HEK293 (cell line): ENCODE measurements around the gene LPP.

Experiments
- CTCF ChIA-PET: fragments of 350-600 bp; formaldehyde crosslinking; extraction: SDS; loops from one replicate; lab custom pipeline; 2021; ENCODE audit warnings: antibody characterized with exemption; lab: Yijun Ruan, JAX
- POLR2A ChIA-PET: fragments of 300-600 bp; formaldehyde crosslinking; extraction: SDS; loops from one replicate; lab custom pipeline; 2020; ENCODE audit warnings: antibody characterized with exemption, inconsistent platforms; lab: Yijun Ruan, JAX
- H3K27ac ChIP-seq: fragments of 200-500 bp; sonication (Bioruptor generic); 2 replicates; pipeline ENCODE4 v1.5.1; 2014; ENCODE audit warnings: low read depth, low read length, control low read depth, inconsistent platforms; ENCODE audit errors: extremely low read depth
- H3K36me3 ChIP-seq, 2 experiments: fragments of 200-500 bp in 1 of 2; sonication (Bioruptor generic) in 1 of 2; 1 replicate in 1 of 2; 2 replicates in 1 of 2; pipeline ENCODE4 v1.5.1; 2014 to 2017; ENCODE audit warnings: inconsistent platforms in 2 of 2, low read length in 2 of 2; ENCODE audit not compliant: control insufficient read depth in 2 of 2, insufficient read depth in 1 of 2
- H3K4me1 ChIP-seq: fragments of 200-500 bp; sonication (Bioruptor generic); 2 replicates; pipeline ENCODE4 v1.5.1; 2014; ENCODE audit warnings: mild to moderate bottlenecking, low read length, inconsistent platforms; ENCODE audit not compliant: control insufficient read depth, insufficient read depth
- H3K4me3 ChIP-seq: 2 replicates; pipeline ENCODE4 v1.5.1; 2011; ENCODE audit warnings: low read depth, mild to moderate bottlenecking, control low read depth, low read length, moderate library complexity
- H3K9me3 ChIP-seq: fragments of 200-500 bp; sonication (Bioruptor generic); 2 replicates; pipeline ENCODE4 v1.5.1; 2014; ENCODE audit warnings: low read depth, low read length, inconsistent platforms; ENCODE audit not compliant: control insufficient read depth, insufficient read depth
- BCL11A ChIP-seq: fragments of 450-650 bp; formaldehyde crosslinking; IDR thresholded peaks from 2 replicates; pipeline ENCODE4 v1.5.1; 2016; ENCODE audit warnings: low read depth, missing biosample characterization, missing genetic modification characterization
- FEZF1 ChIP-seq: fragments of 450-650 bp; formaldehyde crosslinking; IDR thresholded peaks from 2 replicates; pipeline ENCODE4 v1.5.1; 2016; ENCODE audit warnings: missing biosample characterization, missing genetic modification characterization
- KLF9 ChIP-seq: fragments of 450-650 bp; formaldehyde crosslinking; IDR thresholded peaks from 2 replicates; pipeline ENCODE4 v1.5.1; 2016; ENCODE audit warnings: missing biosample characterization, missing genetic modification characterization, low read depth
- MZF1 ChIP-seq: fragments of 450-650 bp; formaldehyde crosslinking; IDR thresholded peaks from 2 replicates; pipeline ENCODE4 v1.5.1; 2017; ENCODE audit warnings: missing biosample characterization, missing genetic modification characterization, borderline replicate concordance
- PATZ1 ChIP-seq: fragments of 450-650 bp; formaldehyde crosslinking; IDR thresholded peaks from 2 replicates; pipeline ENCODE4 v1.5.1; 2016; ENCODE audit warnings: missing biosample characterization, missing genetic modification characterization
- YY1 ChIP-seq: fragments of 450-650 bp; formaldehyde crosslinking; IDR thresholded peaks from 2 replicates; pipeline ENCODE4 v1.5.1; 2018; ENCODE audit warnings: missing biosample characterization, missing genetic modification characterization
- ZBTB44 ChIP-seq: fragments of 450-650 bp; IDR thresholded peaks from 2 replicates; pipeline ENCODE4 v1.5.1; 2018; ENCODE audit warnings: missing biosample characterization, mild to moderate bottlenecking, missing genetic modification characterization
- ZBTB49 ChIP-seq: fragments of 450-650 bp; formaldehyde crosslinking; IDR thresholded peaks from 2 replicates; pipeline ENCODE4 v1.5.1; 2016; ENCODE audit warnings: missing biosample characterization, missing genetic modification characterization, low read depth
- ZIC2 ChIP-seq: fragments of 450-650 bp; formaldehyde crosslinking; IDR thresholded peaks from 2 replicates; pipeline ENCODE4 v1.5.1; 2016; ENCODE audit warnings: missing biosample characterization, missing genetic modification characterization
- ZNF202 ChIP-seq: fragments of 450-650 bp; formaldehyde crosslinking; IDR thresholded peaks from 2 replicates; pipeline ENCODE4 v1.5.1; 2016; ENCODE audit warnings: missing biosample characterization, missing genetic modification characterization, borderline replicate concordance
- ZNF239 ChIP-seq: fragments of 450-650 bp; formaldehyde crosslinking; IDR thresholded peaks from 2 replicates; pipeline ENCODE4 v1.5.1; 2016; ENCODE audit warnings: missing biosample characterization, missing genetic modification characterization
- ZNF24 ChIP-seq: fragments of 450-650 bp; formaldehyde crosslinking; IDR thresholded peaks from 2 replicates; pipeline ENCODE4 v1.5.1; 2016; ENCODE audit warnings: missing biosample characterization, missing genetic modification characterization
- ZNF311 ChIP-seq: fragments of 450-650 bp; formaldehyde crosslinking; IDR thresholded peaks from 2 replicates; pipeline ENCODE4 v1.5.1; 2017; ENCODE audit warnings: missing biosample characterization, missing genetic modification characterization, borderline replicate concordance
- ZNF423 ChIP-seq: fragments of 450-650 bp; formaldehyde crosslinking; IDR thresholded peaks from 2 replicates; pipeline ENCODE4 v1.5.1; 2016; ENCODE audit warnings: missing biosample characterization, missing genetic modification characterization
- ZNF521 ChIP-seq: fragments of 450-650 bp; formaldehyde crosslinking; IDR thresholded peaks from 2 replicates; pipeline ENCODE4 v1.5.1; 2017; ENCODE audit warnings: missing biosample characterization, mild to moderate bottlenecking, missing genetic modification characterization
- ZNF544 ChIP-seq: fragments of 450-650 bp; formaldehyde crosslinking; IDR thresholded peaks from 2 replicates; pipeline ENCODE4 v1.5.0; 2017; ENCODE audit warnings: missing biosample characterization, missing genetic modification characterization
- ZNF629 ChIP-seq: fragments of 450-650 bp; formaldehyde crosslinking; IDR thresholded peaks from 2 replicates; pipeline ENCODE4 v1.5.1; 2017; ENCODE audit warnings: missing biosample characterization, missing genetic modification characterization
- ZNF677 ChIP-seq: fragments of 450-650 bp; IDR thresholded peaks from 2 replicates; pipeline ENCODE4 v1.5.0; 2018; ENCODE audit warnings: missing biosample characterization, mild to moderate bottlenecking, missing genetic modification characterization, moderate library complexity
- ZNF843 ChIP-seq: fragments of 450-650 bp; formaldehyde crosslinking; IDR thresholded peaks from 2 replicates; pipeline ENCODE4 v1.5.1; 2016; ENCODE audit warnings: missing biosample characterization, missing genetic modification characterization
- ZSCAN5A ChIP-seq: fragments of 450-650 bp; formaldehyde crosslinking; IDR thresholded peaks from 2 replicates; pipeline ENCODE4 v1.5.1; 2016; ENCODE audit warnings: missing biosample characterization, missing genetic modification characterization
- TF ChIP-seq, protein P1 (sequence below): fragments of 450-650 bp; formaldehyde crosslinking; IDR thresholded peaks from 2 replicates; pipeline ENCODE4; 2016; ENCODE audit warnings: missing biosample characterization, missing genetic modification characterization
- TF ChIP-seq, protein P2 (sequence below): fragments of 450-650 bp; formaldehyde crosslinking; IDR thresholded peaks from 2 replicates; pipeline ENCODE4 v1.5.1; 2016; ENCODE audit warnings: missing biosample characterization, missing genetic modification characterization

LPP gene

GRCh38 chr3:188926111-188926510, 772.2 kb downstream of the LPP start (continued):
- TF ChIP-seq PATZ1 (tag by site-specific recombination) (no peak), ZNF544 (tag by site-specific recombination) (no peak)

DNA sequence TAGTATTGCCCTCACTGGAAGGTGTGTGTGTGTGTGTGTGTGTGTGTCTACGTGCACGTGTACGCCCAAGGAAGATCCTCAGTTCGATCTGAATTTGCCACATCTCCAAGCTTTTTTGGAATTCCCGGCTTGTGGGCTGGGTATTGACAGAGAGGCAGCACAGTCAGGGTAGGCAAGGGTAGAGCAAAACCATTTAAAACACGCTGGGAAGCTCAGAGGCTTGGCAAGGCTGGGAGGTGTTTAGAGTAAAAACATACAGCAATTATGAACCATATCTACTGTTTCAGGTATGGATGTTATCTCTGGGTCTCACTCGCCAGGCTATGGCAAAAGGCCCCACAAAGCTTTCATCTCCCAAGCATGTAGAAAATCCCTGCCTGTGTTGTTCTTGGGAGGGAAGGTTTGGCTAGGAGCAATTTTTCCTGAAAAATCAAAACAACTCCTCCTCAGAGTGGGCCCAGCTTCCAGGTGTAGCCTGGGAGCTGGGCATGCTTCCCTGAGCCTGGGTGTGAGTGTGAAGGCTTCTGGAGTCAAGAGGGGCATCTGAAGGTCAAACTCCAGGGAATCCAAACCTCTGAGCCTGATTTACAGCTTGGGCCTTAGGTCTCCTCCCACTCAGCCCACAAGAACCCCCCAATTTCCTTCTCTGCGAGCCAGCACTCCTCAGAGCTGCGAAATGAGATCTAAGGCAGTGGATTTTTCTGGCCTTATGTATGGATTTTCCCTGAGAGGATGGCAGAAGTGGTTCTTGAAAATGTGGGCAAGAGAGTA, 773.0 kb downstream of the LPP start:
- no peaks in the 10 kb centered on the region for H3K9me3 ChIP-seq
- no peak overlapping the region for H3K27ac ChIP-seq
- no peak overlapping the region for H3K4me3 ChIP-seq
- H3K4me1 ChIP-seq, result no peaks in the 10 kb centered on the region
- TF ChIP-seq MZF1 (tag by site-specific recombination) (no peak), ZNF843 (tag by site-specific recombination) (no peak), ZNF239 (tag by site-specific recombination) (no peak), ZNF677 (tag by site-specific recombination) (no peak), ZNF629 (tag by site-specific recombination) (no peak), ZBTB49 (tag by site-specific recombination) (no peak), BCL11A (tag by site-specific recombination) (no peak), ZNF24 (no peak), ZNF423 (no peak), ZNF311 (tag by site-specific recombination) (no peak), FEZF1 (tag by site-specific recombination) (no peak)
- TF ChIP-seq, protein P1, sequence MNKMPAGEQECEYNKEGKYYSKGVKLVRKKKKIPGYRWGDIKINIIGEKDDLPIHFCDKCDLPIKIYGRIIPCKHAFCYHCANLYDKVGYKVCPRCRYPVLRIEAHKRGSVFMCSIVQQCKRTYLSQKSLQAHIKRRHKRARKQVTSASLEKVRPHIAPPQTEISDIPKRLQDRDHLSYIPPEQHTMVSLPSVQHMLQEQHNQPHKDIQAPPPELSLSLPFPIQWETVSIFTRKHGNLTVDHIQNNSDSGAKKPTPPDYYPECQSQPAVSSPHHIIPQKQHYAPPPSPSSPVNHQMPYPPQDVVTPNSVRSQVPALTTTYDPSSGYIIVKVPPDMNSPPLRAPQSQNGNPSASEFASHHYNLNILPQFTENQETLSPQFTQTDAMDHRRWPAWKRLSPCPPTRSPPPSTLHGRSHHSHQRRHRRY (tag by site-specific recombination), result no peak
- ChIA-PET POLR2A (no interaction called here), CTCF (interaction anchor here (0.9 kb wide), 1 partner anchor 374 kb away, joined by 3 read pairs; no protein-coding TSS in a partner anchor)
- no peaks in the 10 kb centered on the region for H3K36me3 ChIP-seq

DNA sequence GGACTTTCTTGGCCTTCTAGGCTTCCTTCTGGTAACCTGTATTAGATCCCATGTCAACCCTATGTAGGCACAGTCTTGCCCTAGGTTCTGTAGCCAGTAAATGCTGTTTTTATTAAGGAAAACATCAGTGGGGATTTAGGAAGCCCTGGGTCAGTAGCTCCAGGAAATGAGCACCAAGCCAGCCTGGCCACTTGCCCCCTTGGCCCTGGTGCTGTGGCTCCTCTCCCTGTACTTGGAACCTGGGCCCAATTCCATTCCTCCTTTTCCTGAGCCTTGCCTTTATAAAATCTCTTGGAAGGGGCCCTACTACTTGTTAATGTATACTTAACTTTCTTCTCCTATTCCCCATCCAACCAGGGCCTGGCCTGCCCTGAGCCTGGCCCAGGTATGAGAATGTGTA, 774.0 kb downstream of the LPP start:
- H3K27ac ChIP-seq, result no peak overlapping the region
- POLR2A ChIA-PET, result no interaction called here
- no peaks in the 10 kb centered on the region for H3K4me1 ChIP-seq
- no peaks in the 10 kb centered on the region for H3K36me3 ChIP-seq
- CTCF ChIA-PET, result no interaction called here
- no peak overlapping the region for H3K4me3 ChIP-seq
- no peaks in the 10 kb centered on the region for H3K9me3 ChIP-seq
- no peak for TF ChIP-seq ZNF202 (tag by site-specific recombination)
- TF ChIP-seq, protein P2, sequence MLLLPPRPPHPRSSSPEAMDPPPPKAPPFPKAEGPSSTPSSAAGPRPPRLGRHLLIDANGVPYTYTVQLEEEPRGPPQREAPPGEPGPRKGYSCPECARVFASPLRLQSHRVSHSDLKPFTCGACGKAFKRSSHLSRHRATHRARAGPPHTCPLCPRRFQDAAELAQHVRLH (tag by site-specific recombination), result no peak
- TF ChIP-seq ZNF521 (tag by site-specific recombination), result no peak
- no peak for TF ChIP-seq ZBTB44
- TF ChIP-seq ZNF423, result no peak
- no peak for TF ChIP-seq ZNF677 (tag by site-specific recombination)
- no peak for TF ChIP-seq KLF9
- no peak for TF ChIP-seq YY1
- no peak for TF ChIP-seq ZSCAN5A (tag by site-specific recombination)
- TF ChIP-seq ZIC2 (tag by site-specific recombination), result no peak
